Measurements from ENCODE around the gene SLC35E2B.
"Not testable (repeated sequence)": the region's sequence is repeated elsewhere in the genome, so short reads cannot be mapped to it uniquely, and the experiment has no call there.

GRCh38 chr1:1639368-1639767 lies 53.2 kb downstream of the SLC35E2B start:
- TF ChIP-seq CTCF, POLR2A (IDR thresholded peaks at IDR 0.05): not testable (repeated sequence)
